GM11168 (cell line): ENCODE data around the gene CST11.
"Not testable (repeated sequence)": the region's sequence is repeated elsewhere in the genome, so short reads cannot be mapped to it uniquely, and the experiment has no call there.

Experiments
- in situ Hi-C: fragments of 300-500 bp; cut with MboI; formaldehyde crosslinking; loops from one replicate; pipeline ENCODE4 v1.12.0; 2022; ENCODE audit warnings: low sequenced_read_pairs; ENCODE audit not compliant: unreplicated experiment

CST11 gene

GRCh38 chr20:23452776-23453175 is at the start of gene CST11:
Gene CST11, minus strand, starts transcription at chr20:23452876. Its CDS starts 65 bp downstream, at chr20:23452811.
- in situ Hi-C loops: no loop called here

- in situ Hi-C loops: no loop called here
Measured at GRCh38 chr20:23501926-23502325, 49.2 kb upstream of the CST11 start.

GRCh38 chr20:23497536-23497935 is 44.9 kb upstream of the CST11 start:
- in situ Hi-C loops: loop anchor here (10.0 kb wide), 1 partner anchor 67 kb away; the partner anchor contains the start of gene CST9L

- in situ Hi-C loops: loop anchor here (10.0 kb wide), 1 partner anchor 72 kb away; the partner anchor contains the start of gene CST9L
Measured at GRCh38 chr20:23493172-23493772, 40.6 kb upstream of the CST11 start.

GRCh38 chr20:23492292-23492691 is 39.6 kb upstream of the CST11 start:
- in situ Hi-C loops: loop anchor here (10.0 kb wide), 1 partner anchor 73 kb away; the partner anchor contains the start of gene CST9L

- in situ Hi-C loops: loop anchor here (10.0 kb wide), 1 partner anchor 74 kb away; the partner anchor contains the start of gene CST9L
Measured at GRCh38 chr20:23490817-23491216, 38.1 kb upstream of the CST11 start, which contains the start of gene CST8. Gene CST8, plus strand, starts transcription at chr20:23491117. Its CDS starts 551 bp downstream, at chr20:23491668.

GRCh38 chr20:23488996-23489395 is 36.3 kb upstream of the CST11 start:
- in situ Hi-C loops: no loop called here

- in situ Hi-C loops: no loop called here
Measured at GRCh38 chr20:23488470-23488869, 35.8 kb upstream of the CST11 start.

GRCh38 chr20:23484081-23484480 is 31.4 kb upstream of the CST11 start:
- in situ Hi-C loops: no loop called here

- in situ Hi-C loops: no loop called here
Measured at GRCh38 chr20:23482138-23482537, 29.5 kb upstream of the CST11 start.

GRCh38 chr20:23479043-23479442 is 26.4 kb upstream of the CST11 start:
- in situ Hi-C loops: no loop called here

- in situ Hi-C loops: no loop called here
Measured at GRCh38 chr20:23477223-23477622, 24.5 kb upstream of the CST11 start.

GRCh38 chr20:23476015-23476754 is 23.5 kb upstream of the CST11 start:
- in situ Hi-C loops: no loop called here

- in situ Hi-C loops: no loop called here
Measured at GRCh38 chr20:23475395-23475794, 22.7 kb upstream of the CST11 start.

GRCh38 chr20:23473293-23473692 is 20.6 kb upstream of the CST11 start:
- in situ Hi-C loops: not testable (repeated sequence)

- in situ Hi-C loops: not testable (repeated sequence)
Measured at GRCh38 chr20:23472306-23472705, 19.6 kb upstream of the CST11 start.

- in situ Hi-C loops: not testable (repeated sequence)
Measured at GRCh38 chr20:23466961-23467360, 14.3 kb upstream of the CST11 start.

- in situ Hi-C loops: no loop called here
Measured at GRCh38 chr20:23461180-23461579, 8.5 kb upstream of the CST11 start.

GRCh38 chr20:23459461-23460150 is 6.9 kb upstream of the CST11 start:
- in situ Hi-C loops: no loop called here

GRCh38 chr20:23456873-23457272 is 4.2 kb upstream of the CST11 start:
- in situ Hi-C loops: no loop called here

- in situ Hi-C loops: no loop called here
Measured at GRCh38 chr20:23456409-23456808, 3.7 kb upstream of the CST11 start.
